Measurements from ENCODE around the gene CYP4F22. TPM values are rescaled to one million over a fixed set of nuclear protein-coding genes. Genes with fewer than 3 reads are reported as not detected.

Gene CYP4F22
- total and polyA plus RNA-seq, 12 donors = not detected

GRCh38 chr19:15538774-15539173, 30.4 kb downstream of the CYP4F22 start:
- ATAC-seq = no peak
- Histone ChIP-seq H3K4me1 (no peaks in the 10 kb centered on the region), H3K27me3 (peaks cover 0 to 40% (median 9%) of the 10 kb centered on the region in 7 donors), H3K36me3 (no peaks in the 10 kb centered on the region), H3K9me3 (peaks cover 0 to 23% (median 8%) of the 10 kb centered on the region in 11 donors), H3K4me3 (no peak overlapping the region), H3K27ac (no peak overlapping the region)
- 55 to 67% methylated on average over 1 of the region's 1 CpG for WGBS, 2 donors
- no peak for DNase-seq
- intact Hi-C loops (cut with DNase I) = no loop called here
- TF ChIP-seq CTCF (IDR thresholded peaks at IDR 0.05) = no peak

- Histone ChIP-seq H3K27ac (no peak overlapping the region), H3K4me3 (no peak overlapping the region), H3K27me3 (peaks cover 0 to 47% (median 9%) of the 10 kb centered on the region in 7 donors), H3K9me3 (peaks cover 0 to 23% (median 8%) of the 10 kb centered on the region in 11 donors), H3K36me3 (no peaks in the 10 kb centered on the region), H3K4me1 (no peaks in the 10 kb centered on the region)
- ATAC-seq (no peak), DNase-seq (no peak)
- intact Hi-C loops (cut with DNase I) = loop anchor here in 1 of 10 donors (10.0 kb wide), 1 partner anchor 65 kb away; the partner anchor contains the start of gene PGLYRP2
- no peak for TF ChIP-seq CTCF (IDR thresholded peaks at IDR 0.05)
Observed at GRCh38 chr19:15539638-15540037, 31.3 kb downstream of the CYP4F22 start.

- Histone ChIP-seq H3K27me3 (peaks cover 0 to 42% (median 9%) of the 10 kb centered on the region in 7 donors), H3K9me3 (peaks cover 0 to 23% (median 8%) of the 10 kb centered on the region in 11 donors), H3K36me3 (no peaks in the 10 kb centered on the region), H3K27ac (no peak overlapping the region), H3K4me1 (no peaks in the 10 kb centered on the region), H3K4me3 (no peak overlapping the region)
- 86 to 87% methylated on average over 19 of the region's 20 CpGs for WGBS, 2 donors
- intact Hi-C loops (cut with DNase I) = loop anchor here in 1 of 10 donors (10.0 kb wide), 1 partner anchor 66 kb away; the partner anchor contains the start of gene PGLYRP2
- no peak for TF ChIP-seq CTCF (IDR thresholded peaks at IDR 0.05)
- ATAC-seq (no peak), DNase-seq (no peak)
Observed at GRCh38 chr19:15540435-15540834, 32.1 kb downstream of the CYP4F22 start.

- intact Hi-C loops (cut with DNase I) = loop anchor here in 1 of 10 donors (10.0 kb wide), 1 partner anchor 69 kb away; the partner anchor contains the start of gene PGLYRP2
- no peak for TF ChIP-seq CTCF (IDR thresholded peaks at IDR 0.05)
- no peak overlapping the region for H3K4me3 ChIP-seq
Observed at GRCh38 chr19:15544283-15544682, 36.0 kb downstream of the CYP4F22 start.

More at GRCh38 chr19:15544283-15544682, 36.0 kb downstream of the CYP4F22 start:
- DNase-seq (no peak), ATAC-seq (no peak)
- Histone ChIP-seq H3K4me1 (no peaks in the 10 kb centered on the region), H3K27ac (no peak overlapping the region), H3K9me3 (peaks cover 0 to 9% (median 2%) of the 10 kb centered on the region in 11 donors), H3K36me3 (no peaks in the 10 kb centered on the region), H3K27me3 (peaks cover 0 to 33% (median 5%) of the 10 kb centered on the region in 7 donors)
